GM18909 (cell line): Measurements from ENCODE around the gene FOXF1.

Experiments used
- ATAC-seq: cut with Tn5 transposase; IDR thresholded peaks from one replicate; pipeline ENCODE4 v1.9.1; 2021; ENCODE audit warnings: mild to moderate bottlenecking; ENCODE audit not compliant: unreplicated experiment, poor library complexity

The FOXF1 gene

DNA sequence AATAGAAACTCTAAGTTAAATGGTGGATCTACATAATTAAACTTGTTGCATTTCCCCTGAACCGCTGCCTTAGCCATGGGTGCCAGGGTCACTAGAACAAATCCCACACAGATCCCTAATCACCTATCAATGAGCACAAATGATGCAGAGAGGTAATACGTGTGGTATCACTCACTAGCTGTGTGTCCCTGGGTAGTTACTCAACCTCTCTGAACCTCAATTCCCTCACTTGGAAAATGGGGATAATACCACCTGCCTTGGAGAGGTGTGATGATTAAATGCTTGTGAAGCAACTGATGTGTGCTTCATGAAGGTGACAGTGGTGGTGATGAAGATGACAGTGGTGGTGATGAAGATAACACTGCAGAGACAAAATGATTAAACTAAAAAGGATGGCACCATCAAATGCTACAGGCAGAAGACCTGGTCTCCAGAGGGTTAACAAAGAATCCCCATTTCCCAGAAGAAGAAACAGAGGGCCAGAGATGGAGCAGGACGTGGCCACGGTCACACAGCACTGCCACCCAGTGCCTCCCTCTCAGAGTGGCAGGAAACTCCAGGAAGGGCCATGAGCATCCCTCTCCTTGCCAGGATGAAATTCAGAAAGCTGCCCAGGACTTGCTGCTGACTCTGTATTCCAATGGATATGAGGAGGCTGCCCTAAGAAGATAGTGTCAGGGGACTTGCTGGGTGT is 17.9 kb upstream of the FOXF1 start:
- ATAC-seq: no peak

DNA sequence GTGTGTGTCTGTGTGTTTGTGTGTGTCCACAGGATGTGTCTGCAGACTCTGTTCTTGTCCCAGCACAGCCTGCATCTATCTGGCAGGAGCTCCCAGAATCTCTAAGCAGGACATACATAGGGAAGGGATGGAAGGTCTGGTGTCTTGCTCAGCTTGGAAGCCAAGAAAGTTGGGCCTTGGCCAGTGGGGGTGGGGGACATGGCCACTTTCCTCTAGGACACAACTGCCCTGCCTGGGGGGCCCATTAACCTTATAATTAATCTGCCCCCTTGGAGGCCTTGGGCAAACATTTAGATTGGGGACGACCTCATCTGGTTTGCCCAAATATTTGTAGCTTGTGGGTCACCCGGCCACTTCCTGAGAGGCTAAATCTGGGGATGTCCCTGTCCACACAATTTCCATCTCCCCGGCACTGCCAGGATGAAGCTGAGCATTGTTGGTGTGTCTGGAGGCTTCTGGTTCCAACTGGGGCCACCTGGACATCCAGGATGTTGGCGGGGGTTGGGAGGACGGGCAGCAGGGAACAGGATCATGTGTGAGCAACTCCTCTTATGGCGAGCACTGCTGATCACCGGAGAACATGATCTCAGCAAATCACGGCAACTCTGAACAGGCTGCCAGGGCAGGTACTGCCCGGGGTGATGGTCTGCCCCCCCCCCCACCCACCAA is 17.2 kb upstream of the FOXF1 start:
- ATAC-seq: no peak

DNA sequence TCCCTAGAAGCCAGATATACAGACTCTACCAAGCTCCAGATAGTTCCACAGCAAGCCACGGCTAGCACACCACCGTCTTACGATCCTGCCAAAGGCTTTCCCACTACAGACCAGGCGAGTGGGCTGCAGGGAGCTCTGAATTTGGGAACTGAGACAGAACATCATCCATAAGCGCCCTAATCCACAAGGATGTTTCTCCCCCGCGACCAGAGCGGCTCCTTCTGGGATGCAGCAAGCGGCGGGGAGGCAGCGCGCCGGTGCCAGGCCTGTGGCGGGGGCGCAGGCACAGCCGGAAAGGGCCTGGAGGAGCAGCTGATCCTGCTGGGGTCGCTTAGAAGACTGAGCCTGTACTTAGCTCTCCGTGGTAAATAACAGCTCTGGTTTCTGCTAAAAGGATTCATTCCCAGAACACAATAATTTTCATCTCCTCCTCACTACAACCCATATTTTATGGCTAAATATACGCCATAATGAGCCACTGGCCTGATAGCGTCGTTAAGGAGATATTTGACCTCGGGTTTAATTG is 16.2 kb upstream of the FOXF1 start:
- ATAC-seq: no peak

DNA sequence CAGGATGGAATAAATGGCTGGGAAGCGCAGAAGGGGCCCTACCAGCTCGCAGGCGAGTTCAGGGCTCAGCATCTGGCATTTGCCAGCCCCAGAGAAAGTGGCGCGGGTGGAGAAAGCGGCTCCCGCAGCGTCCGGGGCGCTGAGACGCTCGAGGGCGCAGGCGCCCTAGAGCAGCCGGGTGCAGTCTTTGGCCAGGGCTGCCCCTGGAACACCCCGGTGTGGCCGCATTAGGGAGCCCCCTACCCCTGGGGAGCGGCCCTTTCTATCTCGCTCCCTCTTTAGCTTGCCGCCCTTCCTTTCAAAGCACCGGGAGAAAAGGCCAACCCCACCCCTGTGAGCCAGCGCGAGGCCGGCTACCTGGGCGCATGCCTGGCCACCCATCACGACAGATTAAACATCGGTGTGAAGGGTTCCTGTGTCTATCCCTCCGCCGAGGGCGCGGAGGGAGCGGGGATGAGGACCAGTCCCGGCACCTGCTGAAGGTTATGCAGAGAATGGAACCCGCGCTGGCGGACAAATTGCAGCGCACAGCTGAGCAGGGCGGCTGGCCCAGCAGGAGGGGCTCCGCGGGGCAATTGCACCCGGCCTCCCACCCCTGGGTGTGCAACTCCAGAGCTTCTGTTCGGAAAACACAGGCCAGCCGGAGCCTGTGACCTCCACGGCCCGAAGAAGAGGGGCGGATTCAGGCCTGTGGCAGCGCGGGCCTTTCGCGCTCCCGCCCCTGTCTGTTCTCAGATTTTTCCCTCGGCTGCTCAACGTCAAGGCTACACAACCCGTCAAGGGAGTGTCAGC is 15.6 kb upstream of the FOXF1 start:
- ATAC-seq: no peak

DNA sequence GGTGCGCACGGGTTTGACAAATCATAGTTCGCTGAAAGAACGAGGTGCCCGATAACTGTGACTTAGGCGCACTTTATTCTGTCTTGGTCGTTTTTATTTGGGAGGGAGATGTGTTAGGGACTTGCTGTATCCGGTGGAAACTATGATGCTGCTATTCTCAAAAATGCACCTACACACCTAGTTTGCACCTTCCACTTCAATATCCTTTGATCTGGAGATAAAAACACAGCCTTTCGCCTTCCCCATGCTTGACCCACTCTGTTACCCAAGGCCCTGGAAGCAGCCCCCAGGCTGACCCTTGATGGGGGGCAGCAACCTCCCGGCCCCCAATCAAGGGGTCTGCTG is 15.0 kb upstream of the FOXF1 start:
- ATAC-seq: no peak

DNA sequence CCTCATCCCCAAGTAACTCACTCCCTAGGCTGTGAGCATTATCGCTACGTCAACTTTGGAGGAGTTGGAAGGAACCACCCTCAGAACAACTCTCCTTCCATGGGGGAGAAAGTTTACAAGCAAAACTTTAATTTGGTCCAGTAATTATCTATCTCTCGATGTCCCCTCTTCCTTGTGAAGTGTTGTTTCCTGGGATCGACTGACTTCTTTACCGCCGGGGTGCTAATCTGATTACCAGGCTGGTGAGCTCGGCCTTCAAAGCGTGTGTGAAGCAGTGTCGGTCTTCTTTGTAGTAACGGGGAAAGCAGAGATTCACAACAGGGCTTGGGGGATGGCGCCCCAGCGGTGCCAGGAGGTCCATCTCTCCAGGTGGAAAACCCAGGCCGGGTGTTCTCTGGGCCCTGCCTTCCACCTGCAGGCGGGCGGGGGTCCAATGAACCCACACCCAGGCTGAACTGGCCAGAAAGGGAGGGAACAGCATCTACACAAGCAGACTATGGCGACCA is 14.5 kb upstream of the FOXF1 start:
- no peak for ATAC-seq

DNA sequence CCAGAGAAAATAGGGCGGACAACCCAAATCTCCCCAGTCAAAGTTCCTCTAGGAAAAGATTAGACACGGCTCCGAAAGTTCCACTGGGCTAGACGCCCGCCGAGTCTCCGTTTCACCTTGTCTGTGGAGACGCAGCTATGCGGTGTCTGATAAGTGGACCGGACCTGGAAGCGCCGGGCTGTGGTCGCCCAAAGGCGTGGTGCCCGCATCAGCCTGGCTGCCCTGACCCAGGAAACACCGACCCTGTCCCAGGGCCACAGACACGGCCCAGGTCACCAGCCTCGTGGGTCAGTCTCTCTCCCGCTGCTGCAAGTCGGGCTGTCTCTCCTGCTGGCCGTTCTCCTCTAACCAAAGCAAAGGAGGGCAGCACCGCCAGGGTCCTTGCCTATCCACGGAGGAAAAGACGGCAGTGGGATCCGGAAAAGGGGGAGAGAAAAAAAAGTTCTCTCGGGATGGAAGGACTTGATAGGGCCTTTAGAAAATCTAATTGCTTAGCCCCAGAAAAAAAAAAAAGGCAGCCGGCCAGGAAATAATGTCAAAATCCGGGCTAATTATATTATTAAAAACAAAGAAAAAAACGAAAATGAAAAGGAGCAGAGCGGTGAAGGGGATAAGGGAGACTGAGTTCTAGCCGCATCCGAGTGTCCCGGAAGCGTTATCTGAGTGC is 13.9 kb upstream of the FOXF1 start:
- no peak for ATAC-seq

DNA sequence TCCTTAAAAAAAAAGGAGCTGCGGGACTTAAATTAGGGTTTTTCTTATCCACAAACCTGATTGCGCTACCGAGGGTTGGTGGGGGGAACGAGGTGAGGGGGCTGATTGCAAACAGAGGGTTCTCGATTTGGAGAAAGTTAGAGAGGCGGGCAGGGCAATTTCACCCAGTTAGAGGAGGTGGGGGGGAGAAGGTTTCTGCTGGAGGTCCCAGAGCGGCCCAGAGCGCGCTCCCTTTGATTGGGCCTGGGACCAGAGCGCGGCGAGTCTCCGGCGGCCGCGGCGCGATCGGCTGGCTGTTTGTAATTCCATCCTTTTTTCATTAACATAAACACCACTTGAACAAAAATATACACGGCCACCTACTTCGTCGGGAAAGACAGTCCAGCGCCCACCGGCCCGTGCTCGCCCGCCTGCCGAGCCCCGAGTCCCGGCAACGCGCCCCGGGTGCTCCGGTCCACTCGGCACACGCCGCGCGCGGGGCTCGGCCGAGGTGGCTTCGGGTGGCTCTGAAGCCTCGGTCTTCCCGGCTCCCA is 13.3 kb upstream of the FOXF1 start:
- ATAC-seq: no peak

DNA sequence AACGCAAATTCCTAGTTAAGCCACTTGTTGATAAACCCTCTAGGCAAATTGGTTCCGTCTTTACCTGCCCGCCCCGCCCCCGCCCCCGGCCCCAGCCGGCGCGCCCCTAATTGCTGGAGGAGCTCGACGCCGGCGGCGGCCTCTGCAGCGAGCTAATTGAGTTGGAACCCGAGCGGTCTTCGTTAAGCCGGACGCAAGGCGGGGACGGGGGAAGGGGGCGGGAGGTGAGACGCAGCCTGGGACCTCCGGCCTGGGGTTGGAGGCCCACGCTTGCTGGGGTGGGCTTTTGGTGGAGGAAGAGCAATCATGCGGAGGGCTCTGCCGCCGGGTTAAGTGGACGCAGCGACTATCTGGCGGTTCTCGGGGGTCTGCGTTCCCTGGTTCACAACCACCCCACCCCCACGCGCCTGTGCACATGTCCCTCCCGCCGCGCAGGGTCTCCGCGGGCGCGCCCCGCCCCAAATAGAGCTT is 12.7 kb upstream of the FOXF1 start:
- ATAC-seq: no peak

DNA sequence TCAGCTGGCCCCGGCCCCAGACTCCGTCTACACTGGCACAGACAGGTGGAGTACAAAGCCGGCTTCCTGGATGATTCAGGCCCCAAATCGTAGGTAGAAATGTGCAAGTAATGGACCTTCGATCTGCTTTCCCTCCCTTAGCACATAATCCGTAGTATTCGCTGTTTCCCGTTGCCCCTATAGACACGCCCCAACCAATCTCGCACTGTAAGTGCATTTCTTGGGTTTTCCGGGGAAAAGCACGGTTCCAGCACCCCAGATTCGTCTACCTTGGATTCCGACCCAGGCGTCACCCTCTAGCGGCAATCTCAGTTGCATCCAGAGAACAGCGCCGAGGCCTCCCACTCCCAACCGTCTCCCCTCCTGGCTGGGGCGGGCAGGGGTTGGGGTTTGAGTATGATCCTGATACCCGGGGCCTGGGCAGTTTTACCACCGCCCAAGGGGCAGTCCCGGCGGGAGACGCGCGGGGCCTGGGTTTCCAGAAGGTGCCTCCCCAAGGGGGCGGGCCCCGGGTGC is 12.1 kb upstream of the FOXF1 start:
- no peak for ATAC-seq

DNA sequence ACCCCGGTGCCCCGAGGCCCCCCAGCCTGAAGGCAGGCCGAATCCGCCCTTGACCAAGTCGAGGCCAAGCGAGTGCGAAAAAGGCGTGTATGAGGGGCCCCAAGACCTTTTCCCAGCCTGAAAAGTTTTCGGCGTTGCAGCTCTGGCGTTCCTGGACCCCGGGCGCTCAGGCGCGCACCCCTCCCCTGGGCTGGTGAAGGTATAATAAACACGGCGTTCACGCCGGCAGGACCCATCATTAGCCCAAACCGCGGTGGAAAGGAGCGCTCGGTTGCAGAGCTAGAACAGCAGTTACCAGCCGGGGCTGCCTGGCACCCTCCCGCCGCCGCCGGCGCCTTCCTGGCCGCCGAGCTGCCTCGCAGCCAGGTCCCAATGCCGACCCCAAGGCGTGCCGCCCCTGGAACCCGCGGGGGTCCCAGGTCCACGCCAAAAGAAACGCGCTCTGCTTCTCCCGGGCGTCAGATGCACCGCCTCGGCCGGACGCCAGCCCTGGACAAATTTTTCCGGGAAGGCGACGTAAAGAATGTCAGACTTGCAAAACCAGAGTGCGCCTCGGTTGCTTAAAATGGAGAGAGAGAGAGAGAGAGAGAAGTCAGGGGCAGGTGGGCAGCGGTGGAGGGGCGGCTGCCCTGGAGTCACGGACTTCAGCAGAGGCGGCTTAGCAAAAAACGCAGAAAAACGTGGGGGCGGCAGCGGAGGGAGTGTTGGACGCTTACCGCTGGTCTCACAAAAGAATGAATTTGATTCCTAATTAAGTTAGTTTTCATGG is 11.5 kb upstream of the FOXF1 start:
- no peak for ATAC-seq

DNA sequence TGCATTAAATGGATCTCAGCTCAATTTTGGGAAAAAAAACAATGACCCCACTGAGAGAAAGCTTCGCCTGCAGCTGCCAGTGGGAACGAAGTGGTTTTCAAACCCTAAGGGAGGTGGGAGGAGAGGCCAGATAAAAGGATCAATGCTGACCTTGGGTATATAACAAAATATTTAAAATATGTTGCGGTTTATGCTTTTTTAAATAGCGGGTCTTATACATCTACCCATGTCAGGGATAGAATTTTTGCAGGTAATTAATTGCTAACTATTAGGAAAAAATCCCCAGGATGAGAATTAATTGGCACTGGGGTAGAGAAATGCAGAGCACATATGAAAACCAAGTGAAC is 10.9 kb upstream of the FOXF1 start:
- no peak for ATAC-seq

DNA sequence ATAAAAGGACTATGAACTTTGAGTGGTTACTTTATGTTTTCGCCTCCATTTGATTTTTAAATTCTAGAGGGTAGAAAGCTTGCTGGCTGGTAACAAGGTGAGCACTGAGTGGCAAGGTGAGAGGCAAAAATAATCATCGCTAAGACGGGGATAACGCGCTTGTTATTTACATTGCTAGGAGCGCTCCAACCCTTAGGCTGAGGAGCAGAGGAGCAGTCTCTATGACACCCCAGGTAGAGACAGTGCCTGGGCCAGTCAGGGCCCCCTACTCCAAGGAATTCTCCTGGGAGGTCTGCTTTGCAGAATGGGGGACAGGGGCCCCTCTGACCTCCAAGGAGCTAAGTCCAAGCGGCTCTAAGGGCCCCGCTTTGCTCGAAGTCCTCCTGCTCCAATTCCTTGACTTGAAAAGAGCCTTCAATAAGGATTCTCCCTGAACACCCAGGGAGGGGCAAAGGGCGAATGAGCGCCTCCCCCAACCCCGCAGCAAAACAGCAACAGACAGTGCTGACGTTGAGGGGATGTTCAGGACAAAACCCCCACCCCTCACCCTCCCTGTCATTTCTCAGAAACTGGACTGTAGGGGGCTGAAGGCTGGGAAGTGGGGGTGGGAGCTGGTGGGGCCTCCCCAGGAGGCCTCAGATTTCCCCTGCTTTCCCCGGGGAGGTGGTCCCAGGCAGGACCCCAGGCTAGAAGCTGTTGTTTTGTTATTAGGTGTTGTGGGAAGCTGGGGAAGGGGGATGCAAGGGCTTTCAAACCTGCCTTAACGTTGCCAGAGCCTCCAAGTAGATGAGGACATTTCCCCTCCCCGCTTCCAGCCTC is 10.2 kb upstream of the FOXF1 start:
- no peak for ATAC-seq

DNA sequence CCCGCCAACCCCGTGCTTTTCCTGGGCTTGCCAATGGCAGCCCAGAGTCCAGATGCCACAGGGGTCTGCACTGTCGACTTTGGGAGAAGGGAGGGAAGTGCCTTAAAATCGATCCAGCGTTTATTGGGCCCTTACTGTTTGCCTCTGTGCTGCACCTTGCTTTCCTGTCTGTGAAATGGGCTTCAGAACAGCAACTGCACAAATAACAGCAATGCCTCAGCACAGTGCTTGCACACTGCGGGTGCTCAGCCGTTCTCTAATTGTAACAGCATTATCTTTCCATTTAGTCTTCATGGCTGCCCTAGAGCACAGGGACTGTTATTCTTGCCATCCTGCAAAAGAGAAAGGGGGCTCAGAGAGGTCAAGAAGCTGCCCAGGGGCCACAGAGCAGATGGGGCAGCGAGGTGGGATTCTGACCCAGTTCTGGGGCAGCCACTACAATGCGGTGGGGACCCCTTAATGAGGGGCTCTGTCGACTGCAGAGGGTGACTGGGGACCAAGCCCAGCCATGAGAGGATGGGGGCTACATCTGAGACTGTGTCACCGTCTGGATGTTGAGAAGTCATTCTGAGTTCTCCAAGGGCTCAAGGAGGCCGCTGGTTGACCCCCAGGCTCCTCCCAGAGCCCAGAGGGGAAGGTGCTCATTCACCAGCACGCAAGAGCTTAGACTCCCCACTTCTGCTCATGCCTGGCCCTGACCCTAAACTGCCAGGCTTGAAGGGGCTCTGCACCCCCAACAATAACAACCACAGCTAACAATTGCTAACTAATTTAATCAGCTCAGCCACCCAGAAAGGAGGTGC is 9.4 kb upstream of the FOXF1 start:
- no peak for ATAC-seq

DNA sequence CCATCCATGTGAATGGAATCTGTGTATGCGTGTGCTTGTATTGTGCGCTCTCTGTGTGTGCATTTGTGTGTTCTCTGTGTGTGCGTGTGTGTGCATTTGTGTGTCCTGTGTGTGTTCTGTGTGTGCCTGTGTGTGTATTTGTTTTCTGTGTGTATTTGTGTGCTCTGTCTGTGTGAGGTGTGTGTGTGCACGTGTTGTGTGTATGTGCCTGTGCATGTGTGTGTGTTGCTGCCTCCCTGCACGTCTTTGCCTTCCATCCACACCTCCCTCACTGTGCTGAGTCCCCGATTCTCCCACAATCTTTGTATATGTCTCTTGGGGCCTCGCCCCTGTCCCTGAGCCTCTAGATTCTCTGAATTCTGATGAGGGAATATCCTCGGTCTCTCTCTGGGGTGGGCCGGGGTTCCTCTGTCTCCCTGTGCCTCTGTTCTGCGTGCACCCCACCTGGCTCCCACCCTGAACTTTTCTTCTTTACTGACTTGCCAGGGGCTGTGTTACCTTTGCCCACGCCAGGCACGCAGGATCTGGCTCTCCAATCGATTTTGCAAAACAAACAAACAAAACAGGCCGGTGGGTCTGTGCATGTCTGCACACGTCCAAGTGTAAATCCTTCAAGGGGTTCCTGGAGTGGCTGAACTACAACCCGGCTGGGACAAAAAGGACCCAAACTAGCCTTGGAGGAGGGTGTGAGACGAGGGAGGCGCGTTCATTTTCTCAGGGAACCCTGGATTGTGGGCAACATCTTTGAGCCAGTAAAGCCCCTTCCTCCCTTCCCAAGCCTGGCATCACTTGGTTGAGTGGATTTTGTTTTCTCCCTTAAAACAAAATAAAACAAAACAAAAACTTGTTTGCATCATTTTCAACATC is 8.1 kb upstream of the FOXF1 start:
- no peak for ATAC-seq

DNA sequence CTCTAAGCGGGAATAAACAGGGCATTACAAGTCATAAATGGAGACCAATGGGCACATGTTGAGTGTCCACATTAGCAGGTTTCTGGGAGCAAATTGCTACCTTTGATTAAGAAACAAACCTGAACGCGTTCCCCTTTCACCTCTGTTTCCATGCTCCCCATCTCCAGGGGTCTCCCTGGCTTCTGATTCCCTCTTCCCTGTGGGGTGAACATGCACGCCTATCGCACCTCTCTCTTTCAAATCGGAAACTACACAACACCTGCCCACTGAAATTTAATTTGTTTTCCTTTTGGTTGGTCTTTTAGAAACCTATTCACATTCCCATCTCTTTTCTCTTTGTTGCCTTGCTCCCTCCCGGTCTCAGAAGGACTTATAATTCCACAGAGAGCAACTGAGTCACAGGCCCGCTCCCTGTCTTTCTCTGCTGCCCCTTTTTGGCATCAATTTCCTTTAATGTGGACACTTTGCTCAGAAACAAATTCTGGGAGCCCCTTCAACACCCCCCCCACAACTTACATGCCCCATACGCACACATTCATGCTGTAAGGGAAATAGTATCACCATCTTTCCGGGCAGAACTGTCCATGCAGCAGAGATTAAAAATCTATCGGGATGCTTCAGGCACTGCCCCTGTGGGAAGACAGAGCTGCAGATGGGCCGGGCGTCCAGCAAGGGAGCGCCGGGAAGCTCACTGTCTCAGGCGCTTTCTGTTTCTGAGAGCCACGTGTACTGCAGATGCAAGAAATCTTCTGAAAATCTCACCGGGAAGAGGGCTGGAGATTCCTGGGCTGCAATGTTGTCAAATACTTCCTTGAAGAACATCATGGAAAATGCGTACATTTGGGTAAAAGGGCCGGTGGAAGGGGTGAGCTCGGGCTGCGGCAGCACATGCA is 7.2 kb upstream of the FOXF1 start:
- ATAC-seq: no peak
